GM18868 (cell line): ENCODE measurements around the gene CCNL2.

Experiments used
- ATAC-seq: cut with Tn5 transposase; IDR thresholded peaks from one replicate; pipeline ENCODE4 v1.9.1; 2021; ENCODE audit warnings: mild to moderate bottlenecking, moderate library complexity; ENCODE audit not compliant: unreplicated experiment

CCNL2 gene

GRCh38 chr1:1358433-1359271 is 40.5 kb downstream of the CCNL2 start, which contains the start of gene MXRA8:
TSS of gene MXRA8 (minus strand) at chr1:1358555. CDS start at chr1:1358504, 51 bp downstream.
- ATAC-seq, result no peak

- ATAC-seq, result no peak
Observed at GRCh38 chr1:1357871-1358432, 41.2 kb downstream of the CCNL2 start.

GRCh38 chr1:1356796-1357401 is 42.2 kb downstream of the CCNL2 start:
- no peak for ATAC-seq

- no peak for ATAC-seq
Observed at GRCh38 chr1:1356166-1356795, 42.9 kb downstream of the CCNL2 start.

GRCh38 chr1:1355416-1355815 is 43.7 kb downstream of the CCNL2 start:
- ATAC-seq, result no peak

- ATAC-seq, result no peak
Observed at GRCh38 chr1:1354271-1355247, 44.6 kb downstream of the CCNL2 start.

GRCh38 chr1:1353389-1354151 is 45.6 kb downstream of the CCNL2 start:
- ATAC-seq, result no peak

- no peak for ATAC-seq
Observed at GRCh38 chr1:1352786-1353388, 46.2 kb downstream of the CCNL2 start.

- ATAC-seq, result no peak
Observed at GRCh38 chr1:1351511-1352427, 47.4 kb downstream of the CCNL2 start.

- ATAC-seq, result peak; percentile 65
Observed at GRCh38 chr1:1349256-1350012, 49.7 kb downstream of the CCNL2 start, which contains the start of gene DVL1. TSS of gene DVL1 (minus strand) at chr1:1349418. CDS start at chr1:1349065, 353 bp downstream.

- peak; percentile 29 for ATAC-seq
Observed at GRCh38 chr1:1348420-1349255, 50.5 kb downstream of the CCNL2 start.

- ATAC-seq, result no peak
Observed at GRCh38 chr1:1347663-1348419, 51.3 kb downstream of the CCNL2 start.

GRCh38 chr1:1347026-1347595 is 52.0 kb downstream of the CCNL2 start:
- no peak for ATAC-seq

- ATAC-seq, result no peak
Observed at GRCh38 chr1:1346501-1346890, 52.6 kb downstream of the CCNL2 start.

GRCh38 chr1:1345860-1346500 is 53.2 kb downstream of the CCNL2 start:
- no peak for ATAC-seq
